Measurements from ENCODE around the gene RFX5. TPM values are rescaled to one million over a fixed set of nuclear protein-coding genes. Genes with fewer than 3 reads are reported as not detected.
"Not testable (repeated sequence)": the region's sequence is repeated elsewhere in the genome, so short reads cannot be mapped to it uniquely, and the experiment has no call there.

Gene RFX5
- total and polyA plus RNA-seq, 2 donors (not counting 1 experiment from before 2014, with no cell fraction given) = 181 to 207 TPM

GRCh38 chr1:151393583-151393982 lies 46.5 kb upstream of the RFX5 start:
- no peak overlapping the region for H3K4me3 Mint-ChIP-seq
- no peaks in the 10 kb centered on the region for H3K79me2 ChIP-seq (ENCODE audit: control insufficient read depth, insufficient read depth, low read length)
- DNase-seq (no peak), ATAC-seq (ENCODE audit: low read depth) (no peak)
- no peaks in the 10 kb centered on the region for H3K27me3 Mint-ChIP-seq
- H3K27ac ChIP-seq (ENCODE audit: low read length in 2 of 2) = no peak overlapping the region
- peaks cover 0 to 4% of the 10 kb centered on the region in 2 donors for H3K4me1 ChIP-seq (ENCODE audit: control insufficient read depth in 2 of 2, insufficient read depth in 2 of 2, low read length in 2 of 2)
- H3K27ac Mint-ChIP-seq = no peak overlapping the region
- intact Hi-C loops (cut with micrococcal nuclease) = no loop called here
- peaks cover 3% of the 10 kb centered on the region for H3K4me1 Mint-ChIP-seq
- ChIA-PET POLR2A (no interaction called here), CTCF (interaction anchor here (0.6 to 1.3 kb wide), 3 partner anchors 53 to 273 kb away, joined by 3 to 5 read pairs (median 4); no protein-coding TSS in a partner anchor)
- H3K4me2 ChIP-seq (replicated peaks; ENCODE audit: low read depth, low read length, poor library complexity, severe bottlenecking) = no peak overlapping the region
- H3K27me3 ChIP-seq (replicated peaks in 1 of 4; ENCODE audit: control extremely low read depth in 1 of 4, control insufficient read depth in 3 of 4, insufficient read depth in 4 of 4, low read length in 3 of 4) = peaks cover 0 to 3% (median 0%) of the 10 kb centered on the region in 4 experiments
- no peaks in the 10 kb centered on the region for H4K20me1 ChIP-seq (ENCODE audit: control insufficient read depth, insufficient read depth, low read length, poor library complexity, severe bottlenecking)
- no peaks in the 10 kb centered on the region for H3K9me3 Mint-ChIP-seq (ENCODE audit: insufficient read depth)
- TF ChIP-seq CTCF (IDR thresholded peaks at IDR 0.05) = no peak
- no peak for TF ChIP-seq EZH2 (IDR thresholded peaks at IDR 0.05; ENCODE audit: borderline replicate concordance, insufficient read depth, low read depth, low read length, poor library complexity, severe bottlenecking)
- no peak overlapping the region for H2AFZ ChIP-seq (ENCODE audit: insufficient read depth, low read depth, low read length, poor library complexity, severe bottlenecking)
- H3K9me3 ChIP-seq (ENCODE audit: control extremely low read depth in 1 of 3, control insufficient read depth in 2 of 3, insufficient read depth in 1 of 3, low read length in 2 of 3) = no peaks in the 10 kb centered on the region
- H3K36me3 ChIP-seq (replicated peaks in 1 of 2; ENCODE audit: control extremely low read depth in 1 of 2, control insufficient read depth in 1 of 2, extremely low read depth in 1 of 2, insufficient read depth in 2 of 2, low read length in 1 of 2) = no peaks in the 10 kb centered on the region
- no peak overlapping the region for H3K4me3 ChIP-seq (ENCODE audit: control extremely low read depth in 1 of 5, extremely low read depth in 1 of 5, insufficient read depth in 1 of 5, low read depth in 2 of 5, low read length in 4 of 5)
- no peak overlapping the region for H3K9ac ChIP-seq (ENCODE audit: low read length)

GRCh38 chr1:151391079-151391563 lies 44.1 kb upstream of the RFX5 start:
- peaks cover 0 to 3% (median 0%) of the 10 kb centered on the region in 4 experiments for H3K27me3 ChIP-seq (replicated peaks in 1 of 4; ENCODE audit: control extremely low read depth in 1 of 4, control insufficient read depth in 3 of 4, insufficient read depth in 4 of 4, low read length in 3 of 4)
- ChIA-PET POLR2A (no interaction called here), CTCF (no interaction called here)
- H3K27me3 Mint-ChIP-seq = no peaks in the 10 kb centered on the region
- no peak overlapping the region for H3K27ac Mint-ChIP-seq
- H3K4me1 Mint-ChIP-seq = no peaks in the 10 kb centered on the region
- H3K27ac ChIP-seq (ENCODE audit: low read length in 2 of 2) = no peak overlapping the region
- WGBS (ENCODE audit: insufficient coverage) = no CpG with 5 or more reads among the region's 3 CpGs
- no peaks in the 10 kb centered on the region for H3K36me3 ChIP-seq (replicated peaks in 1 of 2; ENCODE audit: control extremely low read depth in 1 of 2, control insufficient read depth in 1 of 2, extremely low read depth in 1 of 2, insufficient read depth in 2 of 2, low read length in 1 of 2)
- ATAC-seq (ENCODE audit: low read depth) = no peak
- no peak overlapping the region for H3K4me3 ChIP-seq (ENCODE audit: control extremely low read depth in 1 of 5, extremely low read depth in 1 of 5, insufficient read depth in 1 of 5, low read depth in 2 of 5, low read length in 4 of 5)
- H3K4me2 ChIP-seq (replicated peaks; ENCODE audit: low read depth, low read length, poor library complexity, severe bottlenecking) = no peak overlapping the region
- no peaks in the 10 kb centered on the region for H3K4me1 ChIP-seq (ENCODE audit: control insufficient read depth in 2 of 2, insufficient read depth in 2 of 2, low read length in 2 of 2)
- H3K9me3 ChIP-seq (ENCODE audit: control extremely low read depth in 1 of 3, control insufficient read depth in 2 of 3, insufficient read depth in 1 of 3, low read length in 2 of 3) = no peaks in the 10 kb centered on the region
- DNase-seq = no peak
- H3K9ac ChIP-seq (ENCODE audit: low read length) = no peak overlapping the region
- no peaks in the 10 kb centered on the region for H3K79me2 ChIP-seq (ENCODE audit: control insufficient read depth, insufficient read depth, low read length)
- H3K4me3 Mint-ChIP-seq = no peak overlapping the region
- intact Hi-C loops (cut with micrococcal nuclease) = no loop called here
- TF ChIP-seq EZH2 (IDR thresholded peaks at IDR 0.05; ENCODE audit: borderline replicate concordance, insufficient read depth, low read depth, low read length, poor library complexity, severe bottlenecking) (no peak), CTCF (IDR thresholded peaks at IDR 0.05) (no peak)
- no peak overlapping the region for H2AFZ ChIP-seq (ENCODE audit: insufficient read depth, low read depth, low read length, poor library complexity, severe bottlenecking)
- H3K9me3 Mint-ChIP-seq (ENCODE audit: insufficient read depth) = no peaks in the 10 kb centered on the region
- no peaks in the 10 kb centered on the region for H4K20me1 ChIP-seq (ENCODE audit: control insufficient read depth, insufficient read depth, low read length, poor library complexity, severe bottlenecking)

- H3K79me2 ChIP-seq (ENCODE audit: control insufficient read depth, insufficient read depth, low read length); H3K4me1 ChIP-seq (ENCODE audit: control insufficient read depth in 2 of 2, insufficient read depth in 2 of 2, low read length in 2 of 2); H3K27ac ChIP-seq (ENCODE audit: low read length in 2 of 2); H3K4me2 ChIP-seq (replicated peaks; ENCODE audit: low read depth, low read length, poor library complexity, severe bottlenecking); H3K9me3 ChIP-seq (ENCODE audit: control extremely low read depth in 1 of 3, control insufficient read depth in 2 of 3, insufficient read depth in 1 of 3, low read length in 2 of 3); CTCF ChIA-PET; H3K4me3 Mint-ChIP-seq; H3K9ac ChIP-seq (ENCODE audit: low read length); H3K27me3 ChIP-seq (replicated peaks in 1 of 4; ENCODE audit: control extremely low read depth in 1 of 4, control insufficient read depth in 3 of 4, insufficient read depth in 4 of 4, low read length in 3 of 4); POLR2A ChIA-PET; H3K9me3 Mint-ChIP-seq (ENCODE audit: insufficient read depth); DNase-seq; intact Hi-C loops (cut with micrococcal nuclease); H4K20me1 ChIP-seq (ENCODE audit: control insufficient read depth, insufficient read depth, low read length, poor library complexity, severe bottlenecking); H2AFZ ChIP-seq (ENCODE audit: insufficient read depth, low read depth, low read length, poor library complexity, severe bottlenecking); H3K27ac Mint-ChIP-seq; H3K36me3 ChIP-seq (replicated peaks in 1 of 2; ENCODE audit: control extremely low read depth in 1 of 2, control insufficient read depth in 1 of 2, extremely low read depth in 1 of 2, insufficient read depth in 2 of 2, low read length in 1 of 2); H3K27me3 Mint-ChIP-seq; H3K4me3 ChIP-seq (ENCODE audit: control extremely low read depth in 1 of 5, extremely low read depth in 1 of 5, insufficient read depth in 1 of 5, low read depth in 2 of 5, low read length in 4 of 5); ATAC-seq (ENCODE audit: low read depth); H3K4me1 Mint-ChIP-seq: not testable (repeated sequence)
- 94% methylated on average over 7 of the region's 22 CpGs for WGBS (ENCODE audit: insufficient coverage)
These were observed 43.4 kb upstream of the RFX5 start for GRCh38 chr1:151390221-151391078.

Data from B cell (primary cell).